SU-DHL-6 (cell line): Measurements from ENCODE around the gene CDH13.

Experiments used
- CTCF ChIP-seq: fragments of 200-600 bp; sonication (generic); IDR thresholded peaks from one replicate; pipeline ENCODE4 v1.5.1; 2017; ENCODE audit warnings: antibody characterized with exemption, mild to moderate bottlenecking, low read length, moderate library complexity; ENCODE audit not compliant: insufficient read depth, poor library complexity, severe bottlenecking
- EZH2phosphoT487 ChIP-seq: fragments of 200-600 bp; sonication (generic), shearing (Covaris generic); conservative IDR thresholded peaks from 2 replicates; pipeline ENCODE4 v1.6.1; 2018; ENCODE audit warnings: mild to moderate bottlenecking, antibody characterized with exemption, low read length, moderate library complexity, mixed read lengths

DNA sequence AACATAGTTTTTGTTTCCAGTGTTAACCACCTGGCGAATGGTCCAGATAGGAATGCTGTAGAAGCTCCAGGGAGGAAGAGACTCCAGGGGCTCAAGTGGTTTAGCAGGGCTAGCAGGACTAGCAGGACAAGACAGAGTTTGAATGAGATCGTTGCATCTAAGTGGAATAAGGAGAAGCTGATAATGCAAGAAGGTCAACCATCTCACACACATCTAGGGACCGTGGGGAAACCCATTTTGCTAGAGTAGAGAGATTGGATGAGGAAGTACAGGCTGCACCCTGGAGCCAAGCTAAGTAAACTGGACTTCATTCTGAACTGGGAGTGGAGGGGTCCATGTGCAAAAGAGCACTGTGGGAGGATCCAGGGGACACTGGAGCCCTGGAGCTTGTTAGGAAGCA, 1094.9 kb downstream of the CDH13 start:
- no peak for TF ChIP-seq CTCF
- no peak for TF ChIP-seq EZH2phosphoT487
